Kidney (tissue), 14 donors: ENCODE results near the gene ABHD16A. TPM values are rescaled to one million over a fixed set of nuclear protein-coding genes. Genes with fewer than 3 reads are reported as not detected.

Experiments used
- DNase-seq, 5 donors: peaks; one replicate each; pipeline ENCODE4 v3.0.0-alpha.2; 2013 to 2020
- FAIRE-seq: peaks from 2 replicates; lab custom pipeline; 2012; peaks lifted over from hg19 to GRCh38; lab: Jason Lieb, UNC
- H3K27ac ChIP-seq, 2 donors: one replicate each; pipeline ENCODE4 v1.7.0; 2013; ENCODE audit warnings: low read depth in 2 of 2, low read length in 2 of 2, inconsistent platforms in 1 of 2
- H3K27me3 ChIP-seq: one replicate; pipeline ENCODE4 v1.7.1; 2013; ENCODE audit warnings: low read length, inconsistent platforms; ENCODE audit not compliant: control insufficient read depth, insufficient read depth
- H3K36me3 ChIP-seq, 3 donors: one replicate each; pipeline versions ENCODE4 v1.7.0 to v1.7.1; 2013; ENCODE audit warnings: low read length in 3 of 3, control low read depth in 1 of 3, inconsistent platforms in 1 of 3; ENCODE audit not compliant: insufficient read depth in 3 of 3, control insufficient read depth in 2 of 3
- H3K4me1 ChIP-seq, 3 donors: one replicate each; pipeline versions ENCODE4 v1.7.0 to v1.7.1; 2013; ENCODE audit warnings: low read length in 3 of 3, inconsistent platforms in 1 of 3, low read depth in 1 of 3; ENCODE audit not compliant: control insufficient read depth in 2 of 3, insufficient read depth in 2 of 3
- H3K4me3 ChIP-seq, 3 donors: one replicate each; pipeline versions ENCODE4 v1.7.0 to v1.8.1; 2013; ENCODE audit warnings: low read length in 3 of 3, control low read depth in 1 of 3, inconsistent platforms in 1 of 3
- H3K9ac ChIP-seq, 3 donors: one replicate each; pipeline versions ENCODE4 v1.7.0 to v1.7.1; 2013; ENCODE audit warnings: low read length in 3 of 3, control low read depth in 1 of 3, inconsistent platforms in 1 of 3
- H3K9me3 ChIP-seq, 3 donors: one replicate each; pipeline versions ENCODE4 v1.7.0 to v1.7.1; 2013; ENCODE audit warnings: low read length in 3 of 3, control low read depth in 1 of 3, inconsistent platforms in 1 of 3; ENCODE audit not compliant: control insufficient read depth in 2 of 3, insufficient read depth in 1 of 3
- CTCF ChIP-seq: IDR thresholded peaks from 3 replicates; pipeline ENCODE4 v1.5.1; 2012; ENCODE audit warnings: mild to moderate bottlenecking, moderate library complexity, borderline replicate concordance; ENCODE audit not compliant: insufficient read depth; ENCODE audit errors: extremely low read depth
- intact Hi-C: fragments of 100-400 bp; cut with DNase I; formaldehyde crosslinking; loops from one replicate; pipeline ENCODE4 v1.11.1; 2022
- polyA plus RNA-seq: library from polyadenylated mRNA; stranded (reverse); fragments of 350-450 nt; fragmentation: Illumina TruSeq; extraction: RNeasy Lipid Tissue Mini Kit (QIAGEN cat#74804); gene quantifications from one replicate; pipeline ENCODE4 v1.2.3, GENCODE V29; 2014; ENCODE audit warnings: low read depth, low replicate concordance; ENCODE audit not compliant: insufficient read depth
- total RNA-seq: library from RNA; stranded (reverse); fragmentation: NEBNext Ultra II Directional; extraction: Animal tissue kit (Norgen Biotek cat#: 25700); gene quantifications from one replicate; pipeline ENCODE4 v1.2.1, GENCODE V29; 2021
- donor health status: control.
- donor health status: control.
- donor health status: control.
- donor health status: control.
- donor health status: control.
- donor health status: DM: yes; HTN: yes; CAD: no.
- donor health status: Normal renal cell carcinoma (clear cell type).

ABHD16A gene
- total and polyA plus RNA-seq, 2 donors from 2014 or later, result 48.7 to 50.2 TPM

- FAIRE-seq (no peak), DNase-seq (no peak)
- Histone ChIP-seq H3K4me1 (peaks cover 0 to 38% (median 34%) of the 10 kb centered on the region in 3 donors), H3K36me3 (peaks cover 0 to 7% (median 5%) of the 10 kb centered on the region in 3 donors), H3K9me3 (no peaks in the 10 kb centered on the region), H3K4me3 (peak overlapping the region in 1 of 3 donors; percentile 63), H3K27me3 (no peaks in the 10 kb centered on the region), H3K9ac (no peak overlapping the region), H3K27ac (no peak overlapping the region)
- no peak for TF ChIP-seq CTCF
- intact Hi-C loops, result no loop called here
These were observed 48.4 kb downstream of the ABHD16A start for GRCh38 chr6:31654574-31655348.

GRCh38 chr6:31652925-31653724, 50.0 kb downstream of the ABHD16A start:
- no peak for FAIRE-seq
- intact Hi-C loops, result no loop called here

GRCh38 chr6:31651602-31652191, 51.4 kb downstream of the ABHD16A start:
- peak in 2 of 5 donors; percentile 79 to 90 for DNase-seq
- no peak for FAIRE-seq
- intact Hi-C loops, result no loop called here
- Histone ChIP-seq H3K36me3 (peaks cover 10 to 27% (median 22%) of the 10 kb centered on the region in 3 donors), H3K4me3 (peak overlapping the region; percentile 87 to 98 (median 97)), H3K27ac (peak overlapping the region; percentile 98 to 100), H3K9me3 (no peaks in the 10 kb centered on the region), H3K27me3 (no peaks in the 10 kb centered on the region), H3K9ac (peak overlapping the region; percentile 90 to 98 (median 90)), H3K4me1 (peaks cover 0 to 24% (median 17%) of the 10 kb centered on the region in 3 donors)
- TF ChIP-seq CTCF, result no peak

More at GRCh38 chr6:31652925-31653724, 50.0 kb downstream of the ABHD16A start:
- Histone ChIP-seq H3K9ac (peak overlapping the region; percentile 71 to 98 (median 90)), H3K4me3 (peak overlapping the region; percentile 87 to 98 (median 97)), H3K27ac (peak overlapping the region; percentile 98 to 100), H3K4me1 (peaks cover 0 to 24% (median 23%) of the 10 kb centered on the region in 3 donors), H3K36me3 (peaks cover 6 to 22% (median 18%) of the 10 kb centered on the region in 3 donors), H3K27me3 (no peaks in the 10 kb centered on the region), H3K9me3 (no peaks in the 10 kb centered on the region)
- no peak for TF ChIP-seq CTCF
- peak in 4 of 5 donors; percentile 91 to 98 (median 96) for DNase-seq
